ENCODE measurements around the gene ARHGAP44. TPM values are rescaled to one million over a fixed set of nuclear protein-coding genes. Genes with fewer than 3 reads are reported as not detected.

ARHGAP44 gene
- total RNA-seq, 1 donor from 2014 or later = 19.3 TPM

DNA sequence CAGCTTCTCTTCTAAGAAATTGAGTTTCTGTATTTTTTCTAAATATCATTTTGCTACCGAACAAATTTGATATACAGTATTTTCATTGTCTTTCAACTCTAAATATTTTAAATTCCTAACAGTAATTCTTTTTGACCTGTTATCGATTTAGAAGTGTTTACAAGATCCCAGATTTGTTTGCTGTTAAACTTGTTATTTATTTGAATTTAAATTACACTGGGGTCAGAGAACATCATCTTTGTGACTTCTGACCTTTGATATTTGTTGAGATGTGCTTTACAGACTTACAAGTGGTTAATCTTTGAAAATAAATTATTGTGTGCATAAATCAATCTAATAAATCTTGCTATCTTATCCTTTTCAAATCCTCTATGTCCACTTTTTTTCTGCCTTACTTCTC lies 94.2 kb downstream of the ARHGAP44 start:
- TF ChIP-seq, protein P1, sequence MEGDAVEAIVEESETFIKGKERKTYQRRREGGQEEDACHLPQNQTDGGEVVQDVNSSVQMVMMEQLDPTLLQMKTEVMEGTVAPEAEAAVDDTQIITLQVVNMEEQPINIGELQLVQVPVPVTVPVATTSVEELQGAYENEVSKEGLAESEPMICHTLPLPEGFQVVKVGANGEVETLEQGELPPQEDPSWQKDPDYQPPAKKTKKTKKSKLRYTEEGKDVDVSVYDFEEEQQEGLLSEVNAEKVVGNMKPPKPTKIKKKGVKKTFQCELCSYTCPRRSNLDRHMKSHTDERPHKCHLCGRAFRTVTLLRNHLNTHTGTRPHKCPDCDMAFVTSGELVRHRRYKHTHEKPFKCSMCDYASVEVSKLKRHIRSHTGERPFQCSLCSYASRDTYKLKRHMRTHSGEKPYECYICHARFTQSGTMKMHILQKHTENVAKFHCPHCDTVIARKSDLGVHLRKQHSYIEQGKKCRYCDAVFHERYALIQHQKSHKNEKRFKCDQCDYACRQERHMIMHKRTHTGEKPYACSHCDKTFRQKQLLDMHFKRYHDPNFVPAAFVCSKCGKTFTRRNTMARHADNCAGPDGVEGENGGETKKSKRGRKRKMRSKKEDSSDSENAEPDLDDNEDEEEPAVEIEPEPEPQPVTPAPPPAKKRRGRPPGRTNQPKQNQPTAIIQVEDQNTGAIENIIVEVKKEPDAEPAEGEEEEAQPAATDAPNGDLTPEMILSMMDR (IDR thresholded peaks at IDR 0.05) = no peak
- DNase-seq (ENCODE audit: low spot score in 2 of 2) = no peak
- no peaks in the 10 kb centered on the region for H3K4me1 ChIP-seq
- no peaks in the 10 kb centered on the region for H3K36me3 ChIP-seq
- intact Hi-C loops (cut with DNase I) = no loop called here
- H3K27me3 ChIP-seq = no peaks in the 10 kb centered on the region
- no peak overlapping the region for H3K27ac ChIP-seq
- H3K4me3 ChIP-seq = no peak overlapping the region
- H3K9me3 ChIP-seq = no peaks in the 10 kb centered on the region

DNA sequence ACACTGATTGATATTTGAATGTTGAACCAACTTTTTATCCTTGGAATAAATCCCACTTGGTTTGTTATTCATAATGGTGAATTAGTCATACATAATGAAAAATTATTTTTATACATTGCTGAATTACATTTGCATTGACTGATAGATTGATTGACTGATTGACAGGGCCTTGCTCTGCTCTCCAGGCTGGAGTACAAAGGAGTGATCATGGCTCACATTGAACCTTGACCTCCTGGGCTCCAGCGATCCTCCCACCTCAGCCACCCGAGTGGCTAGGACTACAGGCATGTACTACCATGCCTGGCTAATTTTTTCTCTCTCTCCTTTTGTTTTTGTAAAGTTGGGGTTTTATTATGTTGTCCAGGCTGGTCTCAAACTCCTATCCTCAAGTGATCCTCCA lies 97.8 kb downstream of the ARHGAP44 start:
- Histone ChIP-seq H3K4me1 (no peaks in the 10 kb centered on the region), H3K9me3 (peaks cover 0 to 4% of the 10 kb centered on the region in 2 donors), H3K27me3 (no peaks in the 10 kb centered on the region), H3K4me3 (no peak overlapping the region), H3K36me3 (no peaks in the 10 kb centered on the region), H3K27ac (no peak overlapping the region)
- DNase-seq (ENCODE audit: low spot score in 2 of 2) = no peak
- TF ChIP-seq, protein P1 (IDR thresholded peaks at IDR 0.05) = no peak
- intact Hi-C loops (cut with DNase I) = no loop called here

DNA sequence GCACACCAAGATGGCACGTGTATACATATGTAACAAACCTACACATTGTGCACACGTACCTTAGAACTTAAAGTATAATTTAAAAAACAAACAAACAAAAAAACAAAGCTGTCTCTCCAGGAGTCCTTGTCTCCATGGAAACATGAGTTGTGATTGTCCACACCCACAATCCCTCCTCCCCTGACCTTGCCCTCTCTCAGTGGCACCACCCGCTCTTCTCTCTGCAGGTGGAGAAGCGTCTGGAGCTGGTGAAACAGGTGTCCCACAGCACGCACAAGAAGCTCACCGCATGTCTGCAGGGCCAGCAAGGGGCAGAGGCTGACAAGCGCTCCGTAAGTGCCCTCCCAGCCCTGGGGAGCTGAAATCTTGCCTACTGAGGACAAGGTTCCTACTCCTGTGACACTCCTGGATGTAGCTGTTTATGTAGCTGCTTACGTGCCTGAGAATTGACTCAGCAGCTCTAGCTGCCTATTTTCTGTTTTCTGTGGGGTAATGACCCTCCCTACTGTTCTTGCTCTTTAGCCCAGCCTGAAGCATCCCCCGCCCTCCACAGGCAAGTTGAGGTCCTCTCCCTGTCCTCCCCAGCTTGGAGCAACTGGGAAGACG lies 107.0 kb downstream of the ARHGAP44 start:
- intact Hi-C loops (cut with DNase I) = no loop called here
- H3K36me3 ChIP-seq = peaks cover 0 to 5% of the 10 kb centered on the region in 2 donors
- peaks cover 0 to 4% of the 10 kb centered on the region in 2 donors for H3K9me3 ChIP-seq
- no peak for DNase-seq (ENCODE audit: low spot score in 2 of 2)
- H3K27me3 ChIP-seq = no peaks in the 10 kb centered on the region
- H3K4me3 ChIP-seq = no peak overlapping the region
- TF ChIP-seq, protein P1 (IDR thresholded peaks at IDR 0.05) = no peak
- no peak overlapping the region for H3K27ac ChIP-seq
- no peaks in the 10 kb centered on the region for H3K4me1 ChIP-seq

DNA sequence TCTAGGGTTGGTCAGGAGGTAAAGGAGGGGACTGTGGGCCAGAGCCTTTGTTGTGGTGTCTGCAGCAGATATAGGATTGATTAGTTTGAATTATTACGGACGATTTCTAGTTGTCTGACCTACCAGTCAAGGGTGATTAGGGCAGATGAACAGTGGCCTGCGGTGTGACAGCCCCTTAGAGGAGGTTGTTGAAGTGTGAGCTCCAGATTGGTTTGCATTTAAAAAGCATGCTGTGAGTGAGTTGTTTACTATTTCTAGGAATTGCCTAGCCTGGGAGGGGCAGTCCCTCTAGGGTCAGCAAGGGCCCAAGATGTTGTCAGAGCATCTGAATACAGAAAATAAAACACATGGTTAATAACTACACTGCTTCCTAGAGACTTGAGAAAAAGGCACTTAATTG lies 108.8 kb downstream of the ARHGAP44 start:
- Histone ChIP-seq H3K9me3 (no peaks in the 10 kb centered on the region), H3K4me3 (no peak overlapping the region), H3K27me3 (no peaks in the 10 kb centered on the region), H3K4me1 (no peaks in the 10 kb centered on the region), H3K36me3 (peaks cover 0 to 8% of the 10 kb centered on the region in 2 donors), H3K27ac (no peak overlapping the region)
- TF ChIP-seq, protein P1 (IDR thresholded peaks at IDR 0.05) = no peak
- no peak for DNase-seq (ENCODE audit: low spot score in 2 of 2)
- intact Hi-C loops (cut with DNase I) = no loop called here

DNA sequence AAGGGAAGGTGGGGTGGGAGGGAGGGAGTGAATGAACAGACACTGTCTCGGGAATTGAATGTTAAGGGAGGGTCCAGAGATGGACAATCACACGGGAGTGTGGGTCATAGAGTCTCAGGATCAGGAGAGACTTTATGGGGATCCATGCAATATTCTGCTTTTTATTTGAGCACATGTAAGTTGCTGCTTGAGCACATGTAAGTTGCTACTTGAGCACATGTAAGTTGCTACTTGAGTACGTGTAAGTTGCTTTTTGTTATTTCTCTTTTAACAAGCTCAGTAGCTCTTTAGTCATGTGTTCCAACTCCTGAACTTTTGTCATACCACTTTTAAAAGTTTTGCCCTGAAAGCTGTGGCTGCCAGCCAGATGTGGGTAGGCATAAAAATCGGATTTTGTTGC lies 110.3 kb downstream of the ARHGAP44 start:
- H3K36me3 ChIP-seq = peaks cover 0 to 8% of the 10 kb centered on the region in 2 donors
- intact Hi-C loops (cut with DNase I) = no loop called here
- no peaks in the 10 kb centered on the region for H3K4me1 ChIP-seq
- no peaks in the 10 kb centered on the region for H3K9me3 ChIP-seq
- H3K27ac ChIP-seq = no peak overlapping the region
- no peaks in the 10 kb centered on the region for H3K27me3 ChIP-seq
- DNase-seq (ENCODE audit: low spot score in 2 of 2) = no peak
- TF ChIP-seq, protein P1 (IDR thresholded peaks at IDR 0.05) = no peak
- no peak overlapping the region for H3K4me3 ChIP-seq

DNA sequence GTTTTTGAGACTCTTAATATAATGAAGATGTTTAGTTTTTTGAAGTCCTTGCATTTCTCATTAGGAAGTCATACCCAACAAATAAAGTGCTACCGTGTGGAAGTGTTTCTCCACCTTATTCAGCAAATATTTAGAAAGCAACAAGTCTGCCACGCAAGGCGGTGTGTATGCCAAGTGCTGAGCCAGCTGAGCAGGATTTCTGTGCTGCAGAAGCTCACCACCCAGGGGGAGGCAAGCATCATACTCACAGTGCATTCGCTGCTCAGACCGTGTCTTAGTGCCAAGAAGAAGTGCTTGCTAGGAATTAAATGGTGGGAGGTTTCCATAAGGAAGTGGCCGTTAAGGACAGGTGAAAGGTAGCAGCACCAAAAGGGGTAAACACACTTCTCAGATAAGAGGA lies 111.2 kb downstream of the ARHGAP44 start:
- H3K4me1 ChIP-seq = no peaks in the 10 kb centered on the region
- H3K9me3 ChIP-seq = no peaks in the 10 kb centered on the region
- H3K27ac ChIP-seq = no peak overlapping the region
- H3K36me3 ChIP-seq = peaks cover 0 to 8% of the 10 kb centered on the region in 2 donors
- intact Hi-C loops (cut with DNase I) = no loop called here
- no peak for DNase-seq (ENCODE audit: low spot score in 2 of 2)
- TF ChIP-seq, protein P1 (IDR thresholded peaks at IDR 0.05) = no peak
- H3K27me3 ChIP-seq = no peaks in the 10 kb centered on the region
- H3K4me3 ChIP-seq = no peak overlapping the region
